Stimulated activated CD4-positive, alpha-beta T cell treated with anti-CD3 and anti-CD28 coated beads, TNF-alpha, amount 100 ng/mL, for 48 hours (primary cell): ENCODE results near the gene COG7.
"Not testable (repeated sequence)": the region's sequence is repeated elsewhere in the genome, so short reads cannot be mapped to it uniquely, and the experiment has no call there.

Experiments used
- DNase-seq, 3 donors: peaks; one replicate each; pipeline ENCODE4 v3.0.0-alpha.2; 2020; ENCODE audit warnings: low read depth in 3 of 3

The COG7 gene

GRCh38 chr16:23385441-23385840 is 67.5 kb downstream of the COG7 start:
- DNase-seq = no peak

GRCh38 chr16:23384878-23385277 is 68.1 kb downstream of the COG7 start:
- DNase-seq = no peak

GRCh38 chr16:23383881-23384280 is 69.1 kb downstream of the COG7 start:
- no peak for DNase-seq

- no peak for DNase-seq
Observed at GRCh38 chr16:23382279-23382678, 70.7 kb downstream of the COG7 start.

- not testable (repeated sequence) for DNase-seq
Observed at GRCh38 chr16:23381702-23382101, 71.3 kb downstream of the COG7 start.

- no peak for DNase-seq
Observed at GRCh38 chr16:23380501-23380951, 72.5 kb downstream of the COG7 start.

- no peak for DNase-seq
Observed at GRCh38 chr16:23379707-23380106, 73.3 kb downstream of the COG7 start.

- no peak for DNase-seq
Observed at GRCh38 chr16:23378921-23379320, 74.1 kb downstream of the COG7 start.

GRCh38 chr16:23378256-23378655 is 74.7 kb downstream of the COG7 start:
- no peak for DNase-seq

GRCh38 chr16:23377071-23377931 is 75.7 kb downstream of the COG7 start:
- DNase-seq = no peak

- DNase-seq = no peak
Observed at GRCh38 chr16:23375643-23376042, 77.3 kb downstream of the COG7 start.

- no peak for DNase-seq
Observed at GRCh38 chr16:23374721-23375510, 78.1 kb downstream of the COG7 start.

GRCh38 chr16:23373436-23374219 is 79.4 kb downstream of the COG7 start:
- no peak for DNase-seq

GRCh38 chr16:23371368-23371767 is 81.6 kb downstream of the COG7 start:
- DNase-seq = no peak

GRCh38 chr16:23369416-23369815 is 83.6 kb downstream of the COG7 start:
- no peak for DNase-seq

- DNase-seq = no peak
Observed at GRCh38 chr16:23368469-23368868, 84.5 kb downstream of the COG7 start.

GRCh38 chr16:23367988-23368387 is 85.0 kb downstream of the COG7 start:
- DNase-seq = no peak

- DNase-seq = no peak
Observed at GRCh38 chr16:23367564-23367963, 85.4 kb downstream of the COG7 start.

GRCh38 chr16:23366341-23366740 is 86.6 kb downstream of the COG7 start:
- DNase-seq = not testable (repeated sequence)

GRCh38 chr16:23365602-23366240 is 87.3 kb downstream of the COG7 start:
- no peak for DNase-seq

GRCh38 chr16:23362460-23363317 is 90.3 kb downstream of the COG7 start:
- no peak for DNase-seq
